A673 (cell line): ENCODE measurements around the gene TMCC1.

Source experiments
- CTCF ChIP-seq: fragments of 300-800, 200-600 bp; sonication (generic); conservative IDR thresholded peaks from 2 replicates; pipeline ENCODE4 v1.5.1; 2017; ENCODE audit warnings: low read depth, mild to moderate bottlenecking, antibody characterized with exemption, low read length, moderate library complexity, mixed read lengths
- EZH2 ChIP-seq: fragments of 200-600 bp; sonication (generic); IDR thresholded peaks from 2 replicates; pipeline ENCODE4 v1.6.1; 2017; ENCODE audit warnings: borderline replicate concordance, low read depth, mild to moderate bottlenecking, mixed read lengths, antibody characterized with exemption, low read length; ENCODE audit not compliant: poor library complexity, severe bottlenecking

- TF ChIP-seq CTCF (no peak), EZH2 (no peak)
Measured at GRCh38 chr3:129837065-129837642, 56.4 kb downstream of the TMCC1 start.
